ENCODE data around the gene MYPN. TPM values are rescaled to one million over a fixed set of nuclear protein-coding genes. Genes with fewer than 3 reads are reported as not detected.
A peak's percentile ranks its signal among the peaks of the same experiment; 100 is the strongest.

MYPN gene
- total and polyA plus RNA-seq, 3 donors from 2014 or later: 1.5 to 2.3 (median 1.8) TPM

- Histone ChIP-seq H3K27me3 (no peaks in the 10 kb centered on the region), H3K27ac (no peak overlapping the region), H3K4me3 (no peak overlapping the region), H3K9me3 (no peaks in the 10 kb centered on the region), H3K36me3 (ENCODE audit: low read depth, missing control alignments) (no peaks in the 10 kb centered on the region), H3K4me1 (no peaks in the 10 kb centered on the region)
- 35 to 43% methylated on average over 1 of the region's 1 CpG for WGBS, 2 donors
- intact Hi-C loops (cut with DNase I; ENCODE audit: low total_unique reads): no loop called here
- TF ChIP-seq CTCF (IDR thresholded peaks at IDR 0.05): no peak
- TF ChIP-seq POLR2A (IDR thresholded peaks at IDR 0.05): no peak
- no peak for DNase-seq
Observed at GRCh38 chr10:68125772-68126171, 16.5 kb downstream of the MYPN start.

GRCh38 chr10:68128015-68128414 lies 18.7 kb downstream of the MYPN start:
- Histone ChIP-seq H3K4me3 (no peak overlapping the region), H3K27me3 (no peaks in the 10 kb centered on the region), H3K27ac (no peak overlapping the region), H3K4me1 (no peaks in the 10 kb centered on the region), H3K9me3 (no peaks in the 10 kb centered on the region), H3K36me3 (ENCODE audit: low read depth, missing control alignments) (no peaks in the 10 kb centered on the region)
- intact Hi-C loops (cut with DNase I; ENCODE audit: low total_unique reads): no loop called here
- DNase-seq: no peak
- 28 to 47% methylated on average over 2 of the region's 2 CpGs for WGBS, 2 donors
- no peak for TF ChIP-seq CTCF (IDR thresholded peaks at IDR 0.05)
- TF ChIP-seq POLR2A (IDR thresholded peaks at IDR 0.05): no peak

GRCh38 chr10:68132391-68132790 lies 23.1 kb downstream of the MYPN start:
- H3K4me3 ChIP-seq: no peak overlapping the region
- no peaks in the 10 kb centered on the region for H3K27me3 ChIP-seq
- intact Hi-C loops (cut with DNase I; ENCODE audit: low total_unique reads): no loop called here
- no peak for TF ChIP-seq CTCF (IDR thresholded peaks at IDR 0.05)
- no peak for TF ChIP-seq POLR2A (IDR thresholded peaks at IDR 0.05)
- H3K27ac ChIP-seq: no peak overlapping the region
- peaks cover 2% of the 10 kb centered on the region for H3K4me1 ChIP-seq
- 54 to 94% methylated on average over 1 of the region's 1 CpG for WGBS, 2 donors
- no peak for DNase-seq
- no peaks in the 10 kb centered on the region for H3K36me3 ChIP-seq (ENCODE audit: low read depth, missing control alignments)
- no peaks in the 10 kb centered on the region for H3K9me3 ChIP-seq

GRCh38 chr10:68133523-68133922 lies 24.2 kb downstream of the MYPN start:
- WGBS, 2 donors: 43% methylated on average over 2 of the region's 2 CpGs
- Histone ChIP-seq H3K9me3 (no peaks in the 10 kb centered on the region), H3K4me1 (peaks cover 2% of the 10 kb centered on the region), H3K4me3 (no peak overlapping the region), H3K27me3 (no peaks in the 10 kb centered on the region), H3K36me3 (ENCODE audit: low read depth, missing control alignments) (no peaks in the 10 kb centered on the region), H3K27ac (no peak overlapping the region)
- TF ChIP-seq CTCF (IDR thresholded peaks at IDR 0.05) (no peak), POLR2A (IDR thresholded peaks at IDR 0.05) (no peak)
- intact Hi-C loops (cut with DNase I; ENCODE audit: low total_unique reads): no loop called here
- peak; percentile 28 for DNase-seq

- 85 to 90% methylated on average over 1 of the region's 1 CpG for WGBS, 2 donors
- no peak for DNase-seq
- intact Hi-C loops (cut with DNase I; ENCODE audit: low total_unique reads): no loop called here
- Histone ChIP-seq H3K4me3 (no peak overlapping the region), H3K4me1 (peaks cover 2% of the 10 kb centered on the region), H3K9me3 (no peaks in the 10 kb centered on the region), H3K36me3 (ENCODE audit: low read depth, missing control alignments) (no peaks in the 10 kb centered on the region), H3K27ac (no peak overlapping the region), H3K27me3 (no peaks in the 10 kb centered on the region)
- no peak for TF ChIP-seq POLR2A (IDR thresholded peaks at IDR 0.05)
- TF ChIP-seq CTCF (IDR thresholded peaks at IDR 0.05): no peak
Observed at GRCh38 chr10:68135362-68135761, 26.1 kb downstream of the MYPN start.
